ENCODE data around the gene DZIP1.

DZIP1 gene

DNA sequence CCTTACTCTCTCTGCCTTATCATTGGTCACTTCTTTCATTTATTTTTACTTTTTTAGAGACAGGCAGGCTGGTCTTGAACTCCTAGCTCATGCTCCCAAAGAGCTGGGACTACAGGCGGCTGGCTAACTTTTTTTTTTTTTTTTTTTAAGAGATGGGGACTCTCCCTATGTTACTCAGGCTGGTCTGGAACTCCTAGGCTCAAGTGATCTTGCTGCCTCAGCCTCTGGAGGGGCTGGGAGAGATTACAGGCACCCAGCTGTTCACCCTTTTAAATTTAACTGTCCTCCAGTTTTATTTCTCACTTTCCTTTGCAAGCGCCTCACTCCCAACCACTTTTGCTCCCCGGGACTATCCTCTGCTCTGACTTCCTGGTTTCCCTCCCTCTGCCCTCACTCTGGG is 97.6 kb downstream of the DZIP1 start:
- no peak for DNase-seq (ENCODE audit: low read depth, low spot score)

GRCh38 chr13:95544293-95544692 is 100.2 kb downstream of the DZIP1 start:
- no peak for DNase-seq (ENCODE audit: low read depth, low spot score)

GRCh38 chr13:95541911-95542474 is 102.5 kb downstream of the DZIP1 start:
- no peak for DNase-seq (ENCODE audit: low read depth, low spot score)

DNA sequence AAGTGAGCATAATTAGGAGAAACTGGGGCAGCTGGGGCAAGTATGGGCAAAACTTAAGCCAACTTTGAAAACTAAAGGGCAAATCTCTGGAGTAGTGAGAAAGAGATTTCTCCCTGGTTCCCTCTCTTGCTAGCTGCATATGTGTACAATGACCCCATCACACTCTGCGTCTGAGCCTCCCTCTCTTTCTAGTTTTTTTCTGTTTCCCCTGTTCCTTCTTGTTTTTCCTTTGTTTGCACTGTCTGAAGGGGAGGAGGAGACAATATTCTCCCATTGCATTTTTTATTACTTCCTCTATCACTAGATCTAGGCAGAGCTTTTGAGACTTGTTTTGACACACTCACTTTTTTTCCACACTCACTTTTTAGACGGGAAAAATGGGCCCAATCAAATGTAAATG is 103.2 kb downstream of the DZIP1 start:
- no peak for DNase-seq (ENCODE audit: low read depth, low spot score)

DNA sequence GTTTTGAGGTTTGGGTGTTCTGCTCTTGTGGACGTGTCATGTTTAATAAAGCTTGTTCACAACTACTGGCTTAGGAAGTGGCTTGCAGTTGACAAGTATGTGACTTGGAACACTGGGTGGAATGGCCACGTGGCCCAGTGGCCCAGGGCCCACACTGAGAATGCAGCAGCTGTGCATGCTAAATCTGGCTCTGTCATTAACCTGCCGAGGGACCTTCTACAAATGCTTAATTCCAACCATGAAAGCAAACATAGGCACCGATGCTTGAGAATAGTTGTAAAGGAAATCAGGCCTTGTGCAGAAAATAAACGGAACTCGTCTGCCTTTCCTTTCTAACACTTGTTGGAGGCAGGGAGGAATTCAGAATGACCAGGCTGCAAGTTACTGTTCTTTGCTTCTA is 103.6 kb downstream of the DZIP1 start:
- no peak for DNase-seq (ENCODE audit: low read depth, low spot score)

DNA sequence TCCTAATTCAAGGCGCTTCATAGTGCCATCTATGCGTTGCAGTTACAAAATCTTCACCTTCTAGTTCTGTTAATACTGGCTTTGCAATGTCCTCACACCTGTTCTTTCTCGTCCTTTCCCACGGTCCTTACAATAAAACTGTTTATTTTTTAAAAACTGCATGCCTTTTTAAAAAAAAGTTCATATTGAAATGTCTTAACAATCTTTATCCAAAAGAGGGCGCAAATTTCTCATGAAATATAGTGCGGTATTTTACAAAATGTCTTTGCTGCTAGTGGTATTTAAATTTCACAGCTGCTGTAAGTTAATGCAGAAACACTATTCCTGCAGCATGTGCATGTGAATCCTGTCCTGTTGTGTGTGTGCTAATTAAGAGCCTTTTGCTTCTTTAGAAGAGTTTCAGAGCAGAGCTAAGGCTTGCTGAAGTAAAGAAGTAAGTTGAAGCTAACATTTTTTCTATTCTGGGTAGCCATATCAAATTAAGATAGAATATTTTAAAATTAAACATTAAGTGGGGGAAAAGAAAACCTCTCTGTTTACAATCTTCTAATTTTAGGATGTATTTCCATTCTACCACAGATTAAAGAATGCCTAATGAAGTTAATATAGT is 107.8 kb downstream of the DZIP1 start:
- no peak for DNase-seq (ENCODE audit: low read depth, low spot score)

GRCh38 chr13:95535243-95535642 is 109.3 kb downstream of the DZIP1 start:
- no peak for DNase-seq (ENCODE audit: low read depth, low spot score)

GRCh38 chr13:95533545-95534160 is 110.9 kb downstream of the DZIP1 start:
- no peak for DNase-seq (ENCODE audit: low read depth, low spot score)

GRCh38 chr13:95530178-95530577 is 114.3 kb downstream of the DZIP1 start:
- no peak for DNase-seq (ENCODE audit: low read depth, low spot score)

Data from smooth muscle cell of the brain vasculature (primary cell).